SK-N-SH (cell line): Measurements from ENCODE around the gene VPS9D1. TPM values are rescaled to one million over a fixed set of nuclear protein-coding genes. Genes with fewer than 3 reads are reported as not detected.
"Not testable (repeated sequence)": the region's sequence is repeated elsewhere in the genome, so short reads cannot be mapped to it uniquely, and the experiment has no call there.

Experiments
- CTCF ChIA-PET: fragments of 300-600, 350-600 bp; formaldehyde crosslinking; extraction: SDS; loops from one replicate; lab custom pipeline; 2021; lab: Yijun Ruan, JAX
- POLR2A ChIA-PET: fragments of 350-600 bp; sonication (Branson Sonifier 250); formaldehyde crosslinking; extraction: SDS; loops from one replicate; lab custom pipeline; 2020; ENCODE audit warnings: antibody characterized with exemption, inconsistent platforms; lab: Yijun Ruan, JAX
- DNase-seq: peaks from one replicate; pipeline ENCODE4 v3.0.0; 2012
- H2AFZ ChIP-seq: fragments of 200-600 bp; sonication (generic); 2 replicates; pipeline ENCODE4 v1.8.1; 2016; ENCODE audit warnings: antibody characterized with exemption, mild to moderate bottlenecking, low read depth
- H3F3A ChIP-seq: fragments of 200-600 bp; sonication (generic); replicated peaks from 2 replicates; pipeline ENCODE3; 2016; ENCODE audit warnings: antibody characterized with exemption, mild to moderate bottlenecking; ENCODE audit not compliant: insufficient read depth
- H3K27ac ChIP-seq, 2 experiments: fragments of 200-500 bp in 1 of 2; fragments of 200-600 bp in 1 of 2; sonication (Bioruptor generic) in 1 of 2; sonication (generic), shearing (Covaris generic) in 1 of 2; 2 replicates each; pipeline versions ENCODE4 v1.5.1 to v1.6.1; 2014 to 2016; ENCODE audit warnings: low read depth in 2 of 2, inconsistent platforms in 1 of 2, low read length in 1 of 2, mild to moderate bottlenecking in 1 of 2, mixed read lengths in 1 of 2
- H3K27me3 ChIP-seq: fragments of 200-600 bp; sonication (generic), shearing (Covaris generic); 2 replicates; pipeline ENCODE4 v1.6.1; 2016; ENCODE audit warnings: mixed run types; ENCODE audit not compliant: insufficient read depth
- H3K36me3 ChIP-seq, 2 experiments: fragments of 200-500 bp in 1 of 2; fragments of 200-600 bp in 1 of 2; sonication (Bioruptor generic) in 1 of 2; sonication (generic) in 1 of 2; replicated peaks in 1 of 2; 2 replicates each; pipeline versions ENCODE3 to v1.5.1; 2014 to 2016; ENCODE audit warnings: low read length in 1 of 2, mild to moderate bottlenecking in 1 of 2; ENCODE audit not compliant: insufficient read depth in 2 of 2, control insufficient read depth in 1 of 2
- H3K4me1 ChIP-seq, 2 experiments: fragments of 200-500 bp in 1 of 2; fragments of 200-600 bp in 1 of 2; sonication (Bioruptor generic) in 1 of 2; sonication (generic), shearing (Covaris generic) in 1 of 2; 2 replicates each; pipeline versions ENCODE4 v1.5.1 to v1.6.1; 2014 to 2016; ENCODE audit warnings: low read depth in 1 of 2, low read length in 1 of 2, mixed run types in 1 of 2; ENCODE audit not compliant: insufficient read depth in 2 of 2, control insufficient read depth in 1 of 2
- H3K4me2 ChIP-seq: fragments of 200-600 bp; sonication (generic), shearing (Covaris generic); 2 replicates; pipeline ENCODE4 v1.6.1; 2017; ENCODE audit warnings: mixed run types
- H3K4me3 ChIP-seq, 2 experiments: fragments of 200-500 bp in 1 of 2; fragments of 200-600 bp in 1 of 2; sonication (Bioruptor generic) in 1 of 2; sonication (generic), shearing (Covaris generic) in 1 of 2; 2 replicates each; pipeline versions ENCODE4 v1.5.1 to v1.8.1; 2014 to 2016; ENCODE audit warnings: low read depth in 2 of 2, inconsistent platforms in 1 of 2, low read length in 1 of 2, mild to moderate bottlenecking in 1 of 2, mixed read lengths in 1 of 2, moderate library complexity in 1 of 2
- H3K79me2 ChIP-seq: fragments of 200-600 bp; sonication (generic); 2 replicates; pipeline ENCODE4 v1.8.1; 2017; ENCODE audit warnings: mild to moderate bottlenecking; ENCODE audit not compliant: insufficient read depth
- H3K9ac ChIP-seq: fragments of 200-600 bp; sonication (generic); 2 replicates; pipeline ENCODE4 v1.6.1; 2017; ENCODE audit warnings: mixed run types
- H3K9me2 ChIP-seq: fragments of 200-600 bp; sonication (generic); 2 replicates; pipeline ENCODE4 v1.6.1; 2017; ENCODE audit warnings: mixed run types
- H3K9me3 ChIP-seq: fragments of 200-600 bp; sonication (generic); 2 replicates; pipeline ENCODE4 v1.6.1; 2017; ENCODE audit warnings: mixed run types, mild to moderate bottlenecking, moderate library complexity
- H4K20me1 ChIP-seq: fragments of 200-600 bp; sonication (generic); 2 replicates; pipeline ENCODE4 v1.6.1; 2017; ENCODE audit warnings: mild to moderate bottlenecking, mixed run types; ENCODE audit not compliant: insufficient read depth
- CHD2 ChIP-seq: fragments of 150-350 bp; IDR thresholded peaks from 2 replicates; pipeline ENCODE4 v1.6.1; 2018; ENCODE audit warnings: low read length; ENCODE audit not compliant: partially characterized antibody
- FOSL2 ChIP-seq: IDR thresholded peaks from 2 replicates; pipeline ENCODE4 v1.4.0; 2012; ENCODE audit warnings: low read depth, mild to moderate bottlenecking, moderate library complexity, borderline replicate concordance
- MEF2A ChIP-seq: IDR thresholded peaks from 2 replicates; pipeline ENCODE4 v1.4.0; 2012; ENCODE audit warnings: low read depth, borderline replicate concordance
- NFIC ChIP-seq: IDR thresholded peaks from 2 replicates; pipeline ENCODE4 v1.4.0; 2012; ENCODE audit warnings: borderline replicate concordance
- USF1 ChIP-seq: IDR thresholded peaks from 2 replicates; pipeline ENCODE4 v1.4.0; 2012; ENCODE audit warnings: low read depth, borderline replicate concordance
- WGBS: methylation state at CpG from one replicate; pipeline ENCODE4 v1.1.6; 2017; ENCODE audit warnings: low lambda C conversion rate; 5-methylcytosine and 5-hydroxymethylcytosine counted together
- polyA plus RNA-seq, 3 experiments: library from polyadenylated mRNA; depleted of rRNA; stranded (reverse); fragments of >200 nt; gene quantifications; 2 replicates each; pipeline ENCODE4 v1.2.3, GENCODE V29; 2012
- TF ChIP-seq, protein P1 (sequence below): fragments of 150-350 bp; IDR thresholded peaks from 2 replicates; pipeline ENCODE4 v1.6.1; 2017; ENCODE audit warnings: antibody characterized with exemption, low read length, low read depth, borderline replicate concordance
- TF ChIP-seq, protein P2 (sequence below): fragments of 200-600 bp; sonication (generic); IDR thresholded peaks from 2 replicates; pipeline ENCODE4 v1.6.1; 2017; ENCODE audit warnings: antibody characterized with exemption, mild to moderate bottlenecking, moderate library complexity

VPS9D1 gene
- polyA plus RNA-seq, 1 of the 3 experiments (the other 2 are of a cell fraction), result 10.1 TPM

DNA sequence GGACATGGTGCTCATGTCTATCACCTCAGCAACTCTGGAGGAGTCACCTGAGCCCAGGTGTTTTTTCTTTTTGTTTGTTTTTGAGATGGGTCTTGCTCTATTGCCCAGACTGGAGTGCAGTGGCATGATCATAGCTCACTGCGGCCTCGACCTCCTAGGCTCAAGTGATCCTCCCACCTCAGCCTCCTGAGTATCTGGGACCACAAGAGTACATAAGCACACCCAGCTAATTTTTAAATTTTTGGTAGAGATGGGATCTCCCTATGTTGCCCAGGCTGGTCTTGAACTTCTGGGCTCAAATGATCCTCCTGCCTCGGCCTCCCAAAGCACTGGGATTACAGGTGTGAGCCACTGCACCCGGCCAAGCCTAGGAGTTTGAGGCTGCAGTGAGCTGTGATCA is 31.1 kb downstream of the VPS9D1 start:
- H3K9me3 ChIP-seq, H3K4me1 ChIP-seq, H2AFZ ChIP-seq, H4K20me1 ChIP-seq, H3F3A ChIP-seq, H3K9me2 ChIP-seq, H3K4me2 ChIP-seq, H3K9ac ChIP-seq, H3K27ac ChIP-seq, POLR2A ChIA-PET, H3K27me3 ChIP-seq, DNase-seq, H3K4me3 ChIP-seq: not testable (repeated sequence)
- CTCF ChIA-PET, result interaction anchor here (0.6 to 2.1 kb wide), 3 partner anchors 10 to 104 kb away, joined by 3 to 8 read pairs (median 5); no protein-coding TSS in a partner anchor
- 89% methylated on average over 3 of the region's 4 CpGs for WGBS
- peaks cover 36% of the 10 kb centered on the region for H3K79me2 ChIP-seq
- peaks cover 11 to 39% of the 10 kb centered on the region in 2 experiments for H3K36me3 ChIP-seq

GRCh38 chr16:89689142-89689541 is 31.6 kb downstream of the VPS9D1 start:
- no peak for TF ChIP-seq MEF2A
- TF ChIP-seq, protein P1, sequence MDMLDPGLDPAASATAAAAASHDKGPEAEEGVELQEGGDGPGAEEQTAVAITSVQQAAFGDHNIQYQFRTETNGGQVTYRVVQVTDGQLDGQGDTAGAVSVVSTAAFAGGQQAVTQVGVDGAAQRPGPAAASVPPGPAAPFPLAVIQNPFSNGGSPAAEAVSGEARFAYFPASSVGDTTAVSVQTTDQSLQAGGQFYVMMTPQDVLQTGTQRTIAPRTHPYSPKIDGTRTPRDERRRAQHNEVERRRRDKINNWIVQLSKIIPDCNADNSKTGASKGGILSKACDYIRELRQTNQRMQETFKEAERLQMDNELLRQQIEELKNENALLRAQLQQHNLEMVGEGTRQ, result no peak
- TF ChIP-seq CHD2, result no peak
- TF ChIP-seq FOSL2, result no peak
- no peak for TF ChIP-seq NFIC
- no peak for TF ChIP-seq USF1

DNA sequence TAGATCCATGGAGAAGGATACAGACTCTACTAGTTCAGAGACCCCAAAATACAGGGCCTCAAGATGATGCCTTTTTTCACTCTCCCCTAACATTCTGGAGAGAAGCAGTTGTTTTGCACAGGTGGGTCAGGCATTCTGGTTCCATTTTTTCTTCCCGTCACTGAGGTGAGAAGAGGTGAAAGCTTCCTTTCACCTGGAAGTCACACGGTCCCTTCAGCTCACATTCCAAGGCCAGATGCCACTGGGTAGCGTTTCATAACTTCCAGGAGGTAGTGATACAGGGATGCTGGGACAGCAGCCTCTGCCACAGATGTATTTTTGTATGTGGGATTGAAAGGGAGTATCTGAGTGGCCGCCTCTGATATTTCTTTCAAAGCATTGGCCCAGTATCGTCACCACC is 32.3 kb downstream of the VPS9D1 start:
- peaks cover 3% of the 10 kb centered on the region for H3F3A ChIP-seq
- H3K4me3 ChIP-seq, result no peak overlapping the region
- no peak for DNase-seq
- TF ChIP-seq, protein P2, sequence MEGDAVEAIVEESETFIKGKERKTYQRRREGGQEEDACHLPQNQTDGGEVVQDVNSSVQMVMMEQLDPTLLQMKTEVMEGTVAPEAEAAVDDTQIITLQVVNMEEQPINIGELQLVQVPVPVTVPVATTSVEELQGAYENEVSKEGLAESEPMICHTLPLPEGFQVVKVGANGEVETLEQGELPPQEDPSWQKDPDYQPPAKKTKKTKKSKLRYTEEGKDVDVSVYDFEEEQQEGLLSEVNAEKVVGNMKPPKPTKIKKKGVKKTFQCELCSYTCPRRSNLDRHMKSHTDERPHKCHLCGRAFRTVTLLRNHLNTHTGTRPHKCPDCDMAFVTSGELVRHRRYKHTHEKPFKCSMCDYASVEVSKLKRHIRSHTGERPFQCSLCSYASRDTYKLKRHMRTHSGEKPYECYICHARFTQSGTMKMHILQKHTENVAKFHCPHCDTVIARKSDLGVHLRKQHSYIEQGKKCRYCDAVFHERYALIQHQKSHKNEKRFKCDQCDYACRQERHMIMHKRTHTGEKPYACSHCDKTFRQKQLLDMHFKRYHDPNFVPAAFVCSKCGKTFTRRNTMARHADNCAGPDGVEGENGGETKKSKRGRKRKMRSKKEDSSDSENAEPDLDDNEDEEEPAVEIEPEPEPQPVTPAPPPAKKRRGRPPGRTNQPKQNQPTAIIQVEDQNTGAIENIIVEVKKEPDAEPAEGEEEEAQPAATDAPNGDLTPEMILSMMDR, result no peak
- H3K27ac ChIP-seq, result no peak overlapping the region
- no peak overlapping the region for H2AFZ ChIP-seq
- no peaks in the 10 kb centered on the region for H3K9me3 ChIP-seq
- peaks cover 4 to 7% of the 10 kb centered on the region in 2 experiments; a peak in 1 of 4 replicates for H3K4me1 ChIP-seq
- H3K27me3 ChIP-seq, result no peaks in the 10 kb centered on the region
- H3K9ac ChIP-seq, result no peak overlapping the region
- H3K4me2 ChIP-seq, result no peak overlapping the region
- H3K9me2 ChIP-seq, result no peaks in the 10 kb centered on the region
- H4K20me1 ChIP-seq, result no peaks in the 10 kb centered on the region
- WGBS, result 96% methylated on average over 5 of the region's 5 CpGs
- POLR2A ChIA-PET, result no interaction called here
- peaks cover 11 to 28% of the 10 kb centered on the region in 2 experiments for H3K36me3 ChIP-seq
- peaks cover 36% of the 10 kb centered on the region for H3K79me2 ChIP-seq
- CTCF ChIA-PET, result interaction anchor here (1.0 to 2.1 kb wide), 2 partner anchors 12 to 26 kb away, joined by 4 to 8 read pairs; no protein-coding TSS in a partner anchor

More at GRCh38 chr16:89689142-89689541, 31.6 kb downstream of the VPS9D1 start:
- no peak for DNase-seq
- Histone ChIP-seq H2AFZ (no peak overlapping the region), H3K36me3 (peaks cover 11 to 36% of the 10 kb centered on the region in 2 experiments), H3K79me2 (peaks cover 36% of the 10 kb centered on the region), H4K20me1 (no peaks in the 10 kb centered on the region), H3K4me1 (peaks cover 4 to 7% of the 10 kb centered on the region in 2 experiments; a peak in 1 of 4 replicates), H3K27me3 (no peaks in the 10 kb centered on the region), H3K4me3 (no peak overlapping the region), H3K9me3 (no peaks in the 10 kb centered on the region), H3F3A (peaks cover 3% of the 10 kb centered on the region), H3K9ac (no peak overlapping the region), H3K9me2 (no peaks in the 10 kb centered on the region), H3K27ac (no peak overlapping the region), H3K4me2 (no peak overlapping the region)
- ChIA-PET CTCF (interaction anchor here (0.6 to 2.1 kb wide), 3 partner anchors 11 to 105 kb away, joined by 3 to 8 read pairs (median 5); no protein-coding TSS in a partner anchor), POLR2A (no interaction called here)
- 92% methylated on average over 13 of the region's 13 CpGs for WGBS
